ENCODE measurements around the gene ANGPT4.

Gene ANGPT4, protein sequence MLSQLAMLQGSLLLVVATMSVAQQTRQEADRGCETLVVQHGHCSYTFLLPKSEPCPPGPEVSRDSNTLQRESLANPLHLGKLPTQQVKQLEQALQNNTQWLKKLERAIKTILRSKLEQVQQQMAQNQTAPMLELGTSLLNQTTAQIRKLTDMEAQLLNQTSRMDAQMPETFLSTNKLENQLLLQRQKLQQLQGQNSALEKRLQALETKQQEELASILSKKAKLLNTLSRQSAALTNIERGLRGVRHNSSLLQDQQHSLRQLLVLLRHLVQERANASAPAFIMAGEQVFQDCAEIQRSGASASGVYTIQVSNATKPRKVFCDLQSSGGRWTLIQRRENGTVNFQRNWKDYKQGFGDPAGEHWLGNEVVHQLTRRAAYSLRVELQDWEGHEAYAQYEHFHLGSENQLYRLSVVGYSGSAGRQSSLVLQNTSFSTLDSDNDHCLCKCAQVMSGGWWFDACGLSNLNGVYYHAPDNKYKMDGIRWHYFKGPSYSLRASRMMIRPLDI

DNA sequence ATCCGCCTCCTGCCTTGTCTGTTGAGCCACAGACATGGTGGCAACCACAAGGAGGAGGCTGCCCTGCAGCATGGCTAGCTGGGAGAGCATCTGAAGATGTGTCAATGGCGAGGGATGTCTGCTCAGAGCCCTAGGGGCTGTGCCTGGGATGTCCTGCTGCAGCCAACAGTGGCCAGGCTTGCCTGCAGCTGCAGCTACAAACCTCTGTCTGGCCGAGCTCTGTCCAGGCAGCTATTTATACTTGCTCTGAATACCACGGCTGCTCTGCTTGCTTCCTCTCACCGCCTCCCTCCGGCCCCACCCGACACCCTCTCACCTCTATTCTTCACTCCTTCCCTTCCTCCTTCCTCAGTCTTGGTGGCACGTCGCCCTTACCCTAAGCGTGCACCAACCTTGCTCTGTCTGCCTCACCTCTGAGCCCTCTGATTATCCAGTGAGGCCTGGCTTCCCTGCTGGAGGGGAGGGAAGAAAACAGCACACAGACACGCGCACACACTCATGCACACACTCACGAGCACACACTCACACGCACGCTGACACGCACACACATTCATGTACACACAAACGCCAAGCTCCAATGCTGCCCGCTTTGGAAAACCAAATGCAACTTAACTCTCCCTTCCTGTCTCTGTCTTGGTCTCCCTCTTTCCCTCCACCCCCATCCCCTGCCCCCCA, at the start of gene ANGPT4:
Gene ANGPT4 (minus strand): TSS at position 210 of the 675 bp plus-strand sequence. CDS start 120 bp downstream, at position 90.
- no peak for DNase-seq (ENCODE audit: low spot score in 2 of 2)
- H3K4me3 ChIP-seq = no peak within 1 kb of the TSS
- in situ Hi-C loops (cut with MboI; ENCODE audit: low sequenced_read_pairs) = no loop called here
- H3K9me3 ChIP-seq = no peaks in the 10 kb centered on the region
- H3K27me3 ChIP-seq (ENCODE audit: low read depth) = peaks cover 3% of the 10 kb centered on the region; the same call in 1 of the 2 replicates
- no peaks in the 10 kb centered on the region for H3K36me3 ChIP-seq (replicated peaks)
- H3K4me1 ChIP-seq = no peaks in the 10 kb centered on the region

DNA sequence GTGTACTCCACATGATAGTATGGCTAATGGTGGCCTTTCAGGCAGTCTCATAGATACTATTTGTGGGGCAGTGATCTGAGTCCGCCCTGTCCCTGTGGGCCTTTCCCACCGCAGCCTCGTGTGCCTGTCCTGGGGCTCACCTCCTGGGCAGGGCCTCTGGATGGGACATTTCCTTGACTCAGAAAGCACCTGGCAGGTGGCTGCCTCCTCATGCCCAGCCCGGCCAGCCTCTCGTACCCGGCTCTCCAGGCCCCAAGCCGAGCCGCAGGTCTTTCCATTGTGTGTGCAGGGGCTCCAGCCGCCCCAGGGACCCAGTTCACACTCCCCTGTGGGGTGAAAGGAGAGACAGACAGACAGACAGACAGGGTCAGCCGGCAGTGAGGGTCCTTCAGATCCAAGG, 47.7 kb upstream of the ANGPT4 start:
- Histone ChIP-seq H3K36me3 (replicated peaks) (no peaks in the 10 kb centered on the region), H3K9me3 (no peaks in the 10 kb centered on the region), H3K4me1 (no peaks in the 10 kb centered on the region), H3K27me3 (ENCODE audit: low read depth) (peaks cover 13% of the 10 kb centered on the region; the same call in 1 of the 2 replicates), H3K4me3 (no peak overlapping the region)
- in situ Hi-C loops (cut with MboI; ENCODE audit: low sequenced_read_pairs) = no loop called here
- DNase-seq (ENCODE audit: low spot score in 2 of 2) = no peak

DNA sequence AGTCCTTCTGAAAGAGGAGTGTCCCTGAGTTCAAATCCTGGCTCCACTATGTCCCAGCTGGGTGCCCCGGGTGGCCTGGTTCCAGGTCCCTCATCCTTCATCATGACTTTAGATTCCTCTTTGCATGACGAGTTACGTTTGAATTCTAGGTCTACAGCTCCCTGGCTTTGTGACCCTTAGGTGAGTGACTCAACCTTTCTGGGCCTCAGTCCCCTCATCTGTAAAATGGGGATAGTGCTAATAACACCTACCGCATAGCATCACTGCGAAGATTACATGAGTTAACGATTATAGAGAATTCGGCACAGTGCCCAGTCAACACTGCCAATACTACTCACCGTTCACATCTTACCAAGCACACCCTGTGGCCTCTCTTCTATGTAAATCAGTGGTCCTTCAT, 46.5 kb upstream of the ANGPT4 start:
- no peak overlapping the region for H3K4me3 ChIP-seq
- H3K9me3 ChIP-seq = no peaks in the 10 kb centered on the region
- no peaks in the 10 kb centered on the region for H3K4me1 ChIP-seq
- no peaks in the 10 kb centered on the region for H3K36me3 ChIP-seq (replicated peaks)
- H3K27me3 ChIP-seq (ENCODE audit: low read depth) = peaks cover 13% of the 10 kb centered on the region; the same call in 1 of the 2 replicates
- no peak for DNase-seq (ENCODE audit: low spot score in 2 of 2)
- in situ Hi-C loops (cut with MboI; ENCODE audit: low sequenced_read_pairs) = no loop called here

DNA sequence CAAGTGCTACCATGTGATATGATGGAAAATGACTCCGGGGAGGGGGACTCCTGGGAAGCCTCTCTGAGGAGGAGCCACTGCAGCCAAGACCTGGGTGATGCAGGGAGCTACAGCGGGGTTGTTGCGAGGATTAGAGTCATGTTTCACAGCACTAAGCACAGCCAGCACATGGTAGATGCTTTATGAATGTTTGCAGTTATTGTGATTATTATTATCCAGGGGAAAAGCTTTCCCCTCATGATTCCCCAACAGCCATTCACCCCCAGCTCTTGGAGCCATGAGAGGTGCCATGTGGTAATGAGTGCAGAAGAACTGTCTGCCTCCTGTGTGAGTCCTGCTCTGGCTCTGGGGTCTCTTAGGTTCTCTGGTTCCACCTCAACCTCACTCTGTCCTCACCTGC, 46.1 kb upstream of the ANGPT4 start:
- Histone ChIP-seq H3K27me3 (ENCODE audit: low read depth) (peaks cover 13% of the 10 kb centered on the region; the same call in 1 of the 2 replicates), H3K4me1 (no peaks in the 10 kb centered on the region), H3K9me3 (no peaks in the 10 kb centered on the region), H3K36me3 (replicated peaks) (no peaks in the 10 kb centered on the region), H3K4me3 (no peak overlapping the region)
- no peak for DNase-seq (ENCODE audit: low spot score in 2 of 2)
- in situ Hi-C loops (cut with MboI; ENCODE audit: low sequenced_read_pairs) = no loop called here

DNA sequence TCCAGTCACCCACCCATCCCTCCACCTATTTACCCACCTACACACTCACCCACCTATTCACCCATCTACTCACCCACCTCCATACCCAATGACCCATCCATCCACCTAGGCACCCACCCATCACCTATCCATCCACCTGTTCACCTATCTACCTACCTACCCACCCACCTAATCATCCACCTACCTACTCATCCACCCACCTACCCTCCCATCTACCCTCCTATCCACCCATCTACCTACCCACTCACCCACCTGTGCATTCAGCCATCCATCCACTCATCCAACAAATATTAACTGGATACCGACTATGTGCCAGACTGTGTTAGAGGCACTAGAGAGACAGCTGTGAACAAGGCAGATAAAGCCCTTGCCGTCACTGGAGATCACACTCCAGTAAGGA, 45.6 kb upstream of the ANGPT4 start:
- no peaks in the 10 kb centered on the region for H3K4me1 ChIP-seq
- H3K9me3 ChIP-seq = no peaks in the 10 kb centered on the region
- in situ Hi-C loops (cut with MboI; ENCODE audit: low sequenced_read_pairs) = no loop called here
- peaks cover 13% of the 10 kb centered on the region; the same call in 1 of the 2 replicates for H3K27me3 ChIP-seq (ENCODE audit: low read depth)
- no peaks in the 10 kb centered on the region for H3K36me3 ChIP-seq (replicated peaks)
- no peak for DNase-seq (ENCODE audit: low spot score in 2 of 2)
- no peak overlapping the region for H3K4me3 ChIP-seq

DNA sequence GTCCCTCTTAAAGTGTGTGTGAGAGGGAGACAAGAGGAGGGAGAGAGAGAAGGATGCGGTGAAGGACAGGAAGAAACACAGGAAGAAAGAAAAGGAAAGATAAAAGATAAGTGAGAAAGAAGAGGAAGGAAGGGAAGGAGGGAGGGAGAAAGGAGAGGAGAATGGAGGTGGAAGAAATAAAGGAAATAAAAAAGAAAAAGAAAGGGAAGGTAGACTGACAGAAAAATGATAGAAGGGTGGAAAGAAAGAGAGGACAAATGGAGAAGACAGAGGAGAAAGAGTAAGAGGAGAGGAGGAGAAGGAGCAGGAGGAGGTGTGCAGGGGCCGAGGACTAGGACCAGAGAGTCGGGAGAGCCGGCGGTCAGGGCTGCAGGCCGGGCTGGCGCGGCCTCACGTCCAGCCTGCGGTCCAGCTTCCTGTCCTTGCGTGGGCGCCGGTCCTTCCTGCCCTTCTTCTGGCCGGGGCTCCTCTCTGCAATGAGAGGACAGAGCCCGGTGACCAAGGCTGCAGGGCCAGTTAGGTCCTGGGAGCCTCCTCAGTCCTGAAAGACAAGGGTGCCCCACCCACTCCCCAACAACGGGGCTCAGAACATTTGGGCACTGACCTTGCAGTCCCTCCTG, 44.0 kb upstream of the ANGPT4 start:
- in situ Hi-C loops (cut with MboI; ENCODE audit: low sequenced_read_pairs) = loop anchor here (5.0 kb wide), 1 partner anchor 143 kb away; no protein-coding TSS in a partner anchor

DNA sequence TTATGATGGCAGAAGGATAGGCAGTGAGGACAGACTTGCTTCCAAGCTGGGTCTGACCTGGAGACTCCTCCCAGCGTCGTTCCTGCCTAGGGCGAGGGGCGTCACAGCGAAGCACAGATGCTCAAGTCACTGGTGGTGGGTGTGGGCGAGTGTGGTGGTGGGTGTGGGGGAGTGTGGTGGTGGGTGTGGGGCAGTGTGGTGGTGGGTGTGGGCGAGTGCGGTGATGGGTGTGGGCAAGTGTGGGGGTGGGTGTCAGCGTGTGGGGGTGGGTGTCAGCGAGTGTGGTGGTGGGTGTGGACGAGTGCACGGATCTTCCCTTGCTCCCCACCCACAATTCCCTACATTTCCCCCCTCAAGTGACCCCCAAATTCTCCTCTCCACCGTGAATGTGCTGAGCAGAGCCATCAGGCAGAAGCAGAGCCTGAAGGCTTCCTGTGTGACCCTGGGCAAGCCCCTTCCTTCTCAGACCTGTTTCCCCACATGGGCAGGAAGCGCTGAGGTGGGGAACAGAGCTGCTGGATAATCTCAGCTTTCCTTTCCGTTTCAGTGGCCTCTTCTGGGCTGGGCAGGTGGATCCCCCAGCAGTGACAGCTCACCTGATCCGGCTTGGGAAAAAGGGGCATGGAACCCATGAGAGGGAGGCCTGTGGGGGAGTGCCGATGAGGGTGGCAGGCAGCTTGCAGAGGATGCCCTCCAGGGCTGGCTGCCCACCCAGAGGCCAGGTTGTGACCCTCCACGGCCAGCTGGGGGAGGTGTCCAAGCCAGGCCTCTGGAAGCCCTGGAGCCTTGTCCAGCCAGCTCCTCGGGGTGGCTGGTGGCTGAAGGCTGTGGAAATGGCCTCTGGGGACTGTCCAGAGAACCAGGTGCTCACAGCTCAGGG, 43.0 kb upstream of the ANGPT4 start:
- Histone ChIP-seq H3K4me3 (no peak overlapping the region), H3K27me3 (ENCODE audit: low read depth) (peaks cover 10% of the 10 kb centered on the region; the same call in 1 of the 2 replicates), H3K36me3 (replicated peaks) (no peaks in the 10 kb centered on the region), H3K4me1 (no peaks in the 10 kb centered on the region), H3K9me3 (no peaks in the 10 kb centered on the region)
- in situ Hi-C loops (cut with MboI; ENCODE audit: low sequenced_read_pairs) = loop anchor here (5.0 kb wide), 1 partner anchor 142 kb away; no protein-coding TSS in a partner anchor
- no peak for DNase-seq (ENCODE audit: low spot score in 2 of 2)

More for the DNA sequence above, 44.0 kb upstream of the ANGPT4 start:
- Histone ChIP-seq H3K4me1 (no peaks in the 10 kb centered on the region), H3K4me3 (no peak overlapping the region), H3K27me3 (ENCODE audit: low read depth) (peaks cover 13% of the 10 kb centered on the region; the same call in 1 of the 2 replicates), H3K36me3 (replicated peaks) (no peaks in the 10 kb centered on the region), H3K9me3 (no peaks in the 10 kb centered on the region)
- DNase-seq (ENCODE audit: low spot score in 2 of 2) = no peak

DNA sequence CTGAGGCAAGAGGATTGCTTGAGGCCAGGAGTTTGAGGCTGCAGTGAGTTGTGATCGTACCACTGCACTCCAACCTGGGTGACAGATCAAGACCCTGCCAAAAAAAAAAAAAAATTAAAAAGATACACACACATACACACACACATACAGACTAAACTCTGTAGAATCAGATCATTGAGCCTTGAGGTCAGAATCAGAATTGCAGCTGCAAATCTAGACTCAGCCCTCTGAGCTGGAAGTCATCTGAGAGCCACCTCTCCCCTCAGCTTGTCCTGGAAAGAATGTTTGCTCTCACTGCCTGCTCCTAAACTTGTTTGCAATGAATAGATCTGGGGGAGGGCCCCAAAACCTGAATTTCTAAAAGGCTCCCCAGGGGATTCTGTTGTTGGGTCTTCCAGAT, 41.4 kb upstream of the ANGPT4 start:
- Histone ChIP-seq H3K9me3 (no peaks in the 10 kb centered on the region), H3K4me1 (no peaks in the 10 kb centered on the region), H3K27me3 (ENCODE audit: low read depth) (peaks cover 18% of the 10 kb centered on the region; the same call in 1 of the 2 replicates), H3K36me3 (replicated peaks) (no peaks in the 10 kb centered on the region), H3K4me3 (no peak overlapping the region)
- in situ Hi-C loops (cut with MboI; ENCODE audit: low sequenced_read_pairs) = loop anchor here (5.0 kb wide), 1 partner anchor 140 kb away; no protein-coding TSS in a partner anchor
- no peak for DNase-seq (ENCODE audit: low spot score in 2 of 2)

DNA sequence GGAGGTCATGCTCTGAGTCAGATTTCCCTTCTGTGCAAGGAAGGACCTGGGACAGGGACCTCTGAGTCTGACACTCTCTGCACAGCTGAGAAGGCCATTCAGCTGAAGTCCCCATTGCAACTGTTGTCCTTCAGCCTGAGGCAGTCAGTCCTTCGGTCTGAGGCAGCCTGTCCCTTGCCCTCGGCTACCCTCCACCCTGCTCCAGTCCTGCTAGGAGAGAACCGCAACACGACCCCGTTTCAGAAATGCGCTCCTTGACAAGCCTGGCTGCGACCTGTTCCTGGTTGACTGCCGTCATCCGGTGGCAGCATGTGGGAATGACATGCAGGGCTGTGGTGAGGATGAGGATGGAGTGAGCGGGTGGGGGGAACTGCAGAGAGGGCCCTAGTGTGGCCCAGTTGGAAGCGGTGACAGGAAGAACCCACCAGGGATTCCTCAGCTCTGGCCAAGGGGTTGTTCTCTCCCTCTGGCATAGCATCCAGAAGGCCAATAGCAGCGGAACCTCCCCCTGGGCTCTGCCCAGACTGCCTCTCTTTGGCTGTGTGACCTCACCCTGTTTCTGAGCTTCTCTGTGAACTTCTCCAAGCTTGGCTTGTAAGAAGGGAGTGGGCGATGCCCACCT, 40.3 kb upstream of the ANGPT4 start:
- peaks cover 20% of the 10 kb centered on the region; the same call in 1 of the 2 replicates for H3K27me3 ChIP-seq (ENCODE audit: low read depth)
- in situ Hi-C loops (cut with MboI; ENCODE audit: low sequenced_read_pairs) = loop anchor here (5.0 kb wide), 1 partner anchor 139 kb away; no protein-coding TSS in a partner anchor
- peak; percentile 57 to 83 for DNase-seq (ENCODE audit: low spot score in 2 of 2)
- H3K4me3 ChIP-seq = no peak overlapping the region
- no peaks in the 10 kb centered on the region for H3K9me3 ChIP-seq
- no peaks in the 10 kb centered on the region for H3K4me1 ChIP-seq
- H3K36me3 ChIP-seq (replicated peaks) = no peaks in the 10 kb centered on the region

DNA sequence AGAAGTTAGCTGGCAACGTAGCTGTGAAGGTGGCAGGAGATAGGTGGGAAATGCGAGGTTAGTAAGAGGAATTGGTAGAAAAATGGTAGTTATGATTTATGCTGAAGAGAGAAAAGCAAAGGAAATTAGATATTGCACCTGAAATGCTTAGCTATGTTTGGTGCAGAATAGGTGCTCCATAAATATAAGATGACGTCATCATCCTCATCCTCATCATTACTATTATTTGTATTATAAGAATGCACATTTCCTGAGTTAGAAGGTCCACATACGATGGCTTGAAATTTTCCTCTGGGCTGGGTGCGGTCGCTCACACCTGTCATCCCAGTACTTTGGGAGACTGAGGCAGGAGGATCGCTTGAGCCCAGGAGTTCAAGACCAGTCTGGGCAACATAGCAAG, 39.5 kb upstream of the ANGPT4 start:
- Histone ChIP-seq H3K27me3 (ENCODE audit: low read depth) (peaks cover 18% of the 10 kb centered on the region; the same call in 1 of the 2 replicates), H3K4me3 (no peak overlapping the region), H3K4me1 (no peaks in the 10 kb centered on the region), H3K9me3 (no peaks in the 10 kb centered on the region), H3K36me3 (replicated peaks) (no peaks in the 10 kb centered on the region)
- DNase-seq (ENCODE audit: low spot score in 2 of 2) = no peak
- in situ Hi-C loops (cut with MboI; ENCODE audit: low sequenced_read_pairs) = loop anchor here (5.0 kb wide), 1 partner anchor 138 kb away; no protein-coding TSS in a partner anchor

DNA sequence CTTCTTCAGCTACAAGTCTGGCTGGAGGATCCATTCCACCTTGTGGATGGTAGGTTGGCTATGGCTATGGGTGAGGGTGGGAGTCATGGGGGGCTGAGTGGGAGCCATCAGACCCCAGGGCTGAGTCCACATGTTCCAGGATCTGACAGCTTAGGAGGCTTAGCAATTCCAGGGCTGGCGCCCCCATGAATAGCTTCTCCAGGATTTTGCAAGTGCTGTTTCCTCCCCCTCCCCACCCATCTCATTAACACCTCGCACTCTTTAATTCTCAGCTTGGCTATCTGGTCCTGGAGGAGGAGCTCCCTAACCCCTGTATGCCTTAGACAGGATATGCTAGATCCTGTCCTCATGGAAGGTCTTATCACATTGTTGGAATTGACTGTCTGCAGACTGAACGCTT, 39.0 kb upstream of the ANGPT4 start:
- Histone ChIP-seq H3K4me1 (no peaks in the 10 kb centered on the region), H3K27me3 (ENCODE audit: low read depth) (peaks cover 12% of the 10 kb centered on the region; the same call in 1 of the 2 replicates), H3K36me3 (replicated peaks) (no peaks in the 10 kb centered on the region), H3K9me3 (no peaks in the 10 kb centered on the region), H3K4me3 (no peak overlapping the region)
- no peak for DNase-seq (ENCODE audit: low spot score in 2 of 2)
- in situ Hi-C loops (cut with MboI; ENCODE audit: low sequenced_read_pairs) = loop anchor here (5.0 kb wide), 1 partner anchor 138 kb away; no protein-coding TSS in a partner anchor

DNA sequence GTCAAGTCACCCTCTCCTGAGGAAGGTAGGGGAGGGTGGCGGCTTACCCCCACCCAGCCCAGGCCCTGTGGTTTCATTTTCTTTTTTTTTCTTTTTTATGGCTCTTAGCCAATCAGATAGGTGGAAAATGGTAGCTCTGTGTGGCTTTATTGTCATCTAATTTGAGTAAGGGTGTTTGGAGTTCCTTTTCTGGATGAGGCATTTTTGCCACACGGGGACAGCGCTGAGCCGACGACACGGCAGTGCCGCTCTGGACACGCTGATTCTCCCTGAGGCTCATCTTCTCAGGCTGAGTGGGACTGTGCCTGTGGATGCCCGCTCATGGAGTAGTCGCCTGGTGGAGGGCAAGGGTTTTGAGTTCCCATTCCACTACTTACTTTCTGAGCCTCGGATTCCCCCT, 37.6 kb upstream of the ANGPT4 start:
- Histone ChIP-seq H3K36me3 (replicated peaks) (no peaks in the 10 kb centered on the region), H3K9me3 (no peaks in the 10 kb centered on the region), H3K4me1 (no peaks in the 10 kb centered on the region), H3K4me3 (no peak overlapping the region), H3K27me3 (ENCODE audit: low read depth) (peaks cover 11% of the 10 kb centered on the region; the same call in 1 of the 2 replicates)
- no peak for DNase-seq (ENCODE audit: low spot score in 2 of 2)
- in situ Hi-C loops (cut with MboI; ENCODE audit: low sequenced_read_pairs) = no loop called here

All from HAP-1 (cell line).